Stimulated activated CD4-positive, alpha-beta T cell treated with anti-CD3 and anti-CD28 coated beads, TNF-alpha, amount 100 ng/mL, for 48 hours (primary cell): Measurements from ENCODE around the gene GRIFIN.

ENCODE experiments used
- DNase-seq, 3 donors: peaks; one replicate each; pipeline ENCODE4 v3.0.0-alpha.2; 2020; ENCODE audit warnings: low read depth in 3 of 3

The GRIFIN gene

GRCh38 chr7:2498708-2499107 is 22.5 kb upstream of the GRIFIN start:
- no peak for DNase-seq

GRCh38 chr7:2497500-2498336 is 21.5 kb upstream of the GRIFIN start:
- no peak for DNase-seq

DNA sequence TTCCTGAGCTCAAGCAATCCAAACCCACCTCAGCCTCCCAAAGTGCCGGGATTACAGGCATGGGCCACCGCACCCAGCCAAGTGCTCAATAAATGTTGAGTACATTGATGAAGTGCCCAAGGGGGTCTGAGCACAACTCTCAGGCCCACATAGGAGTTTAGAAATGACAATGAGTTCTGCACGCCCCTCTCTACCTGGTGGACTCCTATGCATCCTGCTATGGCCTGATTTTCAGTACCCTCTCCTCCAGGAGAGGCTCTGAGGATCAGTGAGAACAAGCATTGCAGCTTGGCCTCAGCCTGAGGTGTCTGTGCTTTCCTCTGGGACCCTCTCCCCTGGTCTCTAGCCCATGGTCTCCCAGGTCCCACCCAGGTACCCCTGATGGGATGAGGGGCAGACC is 20.9 kb upstream of the GRIFIN start:
- no peak for DNase-seq

DNA sequence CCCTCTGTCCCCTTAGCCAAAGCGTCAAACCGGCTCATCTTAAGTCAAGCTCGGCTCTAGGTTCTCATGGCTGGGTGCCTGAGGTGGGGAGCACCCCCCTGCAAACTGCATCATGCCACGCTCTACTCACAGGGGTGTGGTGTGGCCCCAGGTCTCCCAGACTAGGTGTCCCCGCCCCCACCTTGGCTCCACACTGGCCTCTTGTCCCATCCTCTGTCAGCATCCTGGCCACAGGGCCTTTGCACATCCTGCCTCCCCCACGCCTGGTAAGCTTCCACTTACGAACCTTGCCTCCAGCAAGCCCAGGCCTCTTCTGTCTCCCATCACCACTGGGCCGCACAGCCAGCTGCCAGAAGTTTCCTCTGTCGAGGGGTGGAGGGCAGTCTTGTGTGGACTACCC is 20.2 kb upstream of the GRIFIN start:
- no peak for DNase-seq

DNA sequence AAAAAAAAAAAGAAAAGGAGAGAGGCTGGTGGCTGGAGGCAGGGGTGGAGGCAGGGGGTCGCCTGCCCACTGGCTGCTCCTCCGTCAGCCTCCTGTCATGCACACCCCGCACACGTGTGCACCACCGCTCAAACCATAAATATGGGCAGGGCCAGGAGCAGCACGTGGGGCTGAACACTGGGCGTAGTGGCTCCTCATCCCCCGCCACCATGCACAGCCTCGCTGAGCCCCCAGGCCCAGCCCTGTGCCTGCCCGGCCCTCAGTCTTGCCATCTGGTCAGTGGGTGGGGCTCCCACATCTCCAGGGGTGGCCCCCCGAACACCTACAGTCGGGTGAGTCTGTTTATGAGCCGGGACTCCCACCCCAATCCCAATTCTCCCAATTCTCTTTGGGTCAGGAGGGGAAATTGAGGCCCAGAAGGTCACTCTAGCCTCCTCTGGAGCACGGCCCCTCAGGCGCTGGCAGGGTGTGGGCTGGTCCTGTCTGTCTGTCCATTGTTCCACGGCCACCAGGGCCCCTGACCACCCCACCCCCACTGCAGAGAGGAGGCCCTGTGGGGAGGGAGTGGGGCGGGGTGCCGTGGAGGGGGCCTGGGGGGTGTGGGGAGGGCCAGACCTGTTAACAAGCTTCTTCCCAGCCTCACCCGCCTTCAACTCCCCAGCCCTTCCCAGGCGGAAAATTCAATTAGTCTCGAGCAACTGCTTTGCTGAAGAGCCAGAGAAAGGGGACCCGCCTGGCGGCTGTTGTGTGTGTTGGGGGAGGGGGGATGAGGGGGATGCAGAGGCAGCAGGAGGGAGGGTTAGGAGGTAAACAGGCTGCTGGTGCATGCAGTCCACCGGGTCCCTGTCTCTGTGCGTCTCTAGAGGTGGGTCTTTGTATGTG is 19.5 kb upstream of the GRIFIN start:
- DNase-seq: no peak

- DNase-seq: no peak
These were observed 18.3 kb upstream of the GRIFIN start for GRCh38 chr7:2494191-2495130.

DNA sequence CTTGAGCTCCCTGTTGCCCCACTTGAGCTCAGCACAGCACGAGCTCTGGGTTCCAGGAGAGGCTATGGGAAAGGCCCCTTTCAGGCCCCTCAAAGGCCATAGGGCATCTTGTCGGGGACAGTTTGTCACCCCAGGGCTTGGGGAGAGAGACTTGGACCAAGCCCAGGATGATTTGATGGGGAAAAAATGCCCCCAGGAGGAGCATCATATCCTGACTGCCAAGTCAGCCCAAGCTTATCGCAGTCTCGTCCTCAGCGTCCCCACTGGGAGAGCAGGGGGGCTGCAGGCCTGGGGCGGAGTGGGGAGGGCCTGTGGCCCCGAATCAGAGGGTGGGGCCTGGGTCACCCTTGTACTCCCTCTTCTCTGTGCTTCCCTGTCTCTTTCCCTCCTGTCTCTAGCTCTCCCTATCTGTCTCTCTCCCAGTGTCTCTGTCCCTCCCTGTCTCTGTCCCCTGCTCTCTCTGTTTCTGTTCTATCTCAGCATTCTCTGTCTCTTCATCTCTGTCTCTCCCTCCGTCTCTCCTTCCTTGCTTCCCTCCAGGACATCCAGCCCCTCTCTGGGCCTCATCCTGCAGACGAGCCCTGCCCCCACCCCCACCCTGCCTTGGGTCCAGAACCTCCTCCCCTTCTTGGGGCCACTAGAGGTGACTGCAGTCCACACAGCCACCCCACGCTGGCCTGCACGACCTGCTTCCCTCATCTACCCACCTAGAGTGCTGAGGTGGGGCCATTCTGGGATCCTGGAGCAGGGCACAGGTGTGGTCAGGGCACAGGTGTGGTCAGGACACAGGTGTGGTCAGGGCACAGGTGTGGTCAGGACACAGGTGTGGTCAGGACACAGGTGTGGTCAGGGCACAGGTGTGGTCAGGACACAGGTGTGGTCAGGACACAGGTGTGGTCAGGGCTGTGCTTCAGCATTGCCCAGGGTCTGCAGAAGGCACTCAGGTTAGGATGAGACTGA is 17.3 kb upstream of the GRIFIN start:
- DNase-seq: no peak

- DNase-seq: no peak
These were observed 15.8 kb upstream of the GRIFIN start for GRCh38 chr7:2492038-2492437.

GRCh38 chr7:2490181-2490651 is 14.0 kb upstream of the GRIFIN start:
- no peak for DNase-seq

DNA sequence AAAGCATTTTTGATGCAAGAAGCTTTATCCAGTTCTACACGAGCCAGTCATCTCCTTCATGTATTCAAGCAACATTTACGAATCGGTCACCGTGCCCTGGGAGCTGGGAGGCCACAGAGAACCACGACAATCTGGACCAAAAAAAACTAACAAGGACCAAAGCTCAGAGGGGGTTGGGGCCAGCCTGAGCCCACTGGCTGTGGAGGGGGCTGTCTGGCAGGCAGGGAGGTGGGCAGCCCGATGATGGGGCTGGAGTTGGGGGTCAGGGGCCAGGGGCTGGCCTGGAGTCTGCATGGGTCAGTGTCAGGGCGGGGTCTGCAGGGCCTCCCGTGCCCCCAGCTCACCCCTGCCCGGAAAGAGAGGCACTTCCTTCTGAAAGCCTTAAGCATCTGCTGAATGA is 12.5 kb upstream of the GRIFIN start:
- no peak for DNase-seq

- DNase-seq: no peak
These were observed 12.1 kb upstream of the GRIFIN start for GRCh38 chr7:2488272-2488645.

DNA sequence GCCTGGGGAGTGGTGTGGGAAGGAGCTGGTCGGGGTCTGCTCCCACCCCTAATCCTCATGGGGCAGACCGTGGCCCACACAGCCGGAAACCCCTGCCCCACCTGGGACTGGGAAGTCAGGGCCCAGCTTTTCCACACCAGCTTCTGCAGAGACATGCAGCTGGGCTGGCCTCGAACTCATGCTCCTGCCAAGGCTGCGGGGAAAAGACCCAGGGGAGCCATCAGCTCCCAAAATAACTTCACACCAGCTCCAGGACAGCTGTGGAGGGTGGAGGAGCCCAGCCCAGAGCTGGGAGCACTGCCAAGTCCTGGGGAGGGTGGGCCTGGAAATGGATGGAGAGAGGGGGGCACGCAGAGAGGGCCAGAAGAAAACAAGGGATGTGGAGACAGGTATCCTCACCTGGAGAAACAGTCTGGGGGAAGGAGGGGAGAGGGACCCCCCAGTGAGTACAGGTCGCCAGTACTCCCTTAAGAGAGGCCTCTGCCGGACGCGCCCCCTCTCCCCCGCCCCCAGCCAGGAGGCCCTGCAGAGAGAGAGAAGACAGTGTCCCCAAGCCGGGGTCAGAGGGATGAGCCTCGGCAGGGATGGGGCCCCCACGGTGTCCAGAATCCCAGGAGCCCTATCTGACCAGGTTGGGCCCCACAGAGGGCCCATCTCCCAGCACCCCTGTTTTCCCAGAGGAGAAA is 11.5 kb upstream of the GRIFIN start:
- DNase-seq: no peak

DNA sequence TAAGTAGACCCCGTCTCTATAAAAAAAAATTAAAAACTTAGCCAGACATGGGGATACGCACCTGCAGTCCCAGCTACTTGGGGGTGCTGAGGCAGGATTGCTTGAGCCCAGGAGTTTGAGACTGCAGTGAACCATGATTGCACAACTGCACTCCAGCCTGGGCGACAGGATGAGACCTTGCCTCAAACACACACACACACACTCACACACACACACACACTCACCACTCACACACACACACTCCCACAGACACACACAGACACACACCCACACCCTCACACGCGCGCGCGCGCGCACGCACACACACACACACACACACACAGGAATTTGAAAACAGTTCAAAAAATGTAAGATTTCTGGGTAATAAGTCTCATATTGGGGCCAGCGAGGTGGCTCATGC is 8.7 kb upstream of the GRIFIN start:
- DNase-seq: no peak

GRCh38 chr7:2483494-2483893 is 7.3 kb upstream of the GRIFIN start:
- DNase-seq: no peak

GRCh38 chr7:2482725-2483451 is 6.7 kb upstream of the GRIFIN start:
- DNase-seq: no peak

- DNase-seq: no peak
These were observed 5.0 kb upstream of the GRIFIN start for GRCh38 chr7:2481195-2481594.

DNA sequence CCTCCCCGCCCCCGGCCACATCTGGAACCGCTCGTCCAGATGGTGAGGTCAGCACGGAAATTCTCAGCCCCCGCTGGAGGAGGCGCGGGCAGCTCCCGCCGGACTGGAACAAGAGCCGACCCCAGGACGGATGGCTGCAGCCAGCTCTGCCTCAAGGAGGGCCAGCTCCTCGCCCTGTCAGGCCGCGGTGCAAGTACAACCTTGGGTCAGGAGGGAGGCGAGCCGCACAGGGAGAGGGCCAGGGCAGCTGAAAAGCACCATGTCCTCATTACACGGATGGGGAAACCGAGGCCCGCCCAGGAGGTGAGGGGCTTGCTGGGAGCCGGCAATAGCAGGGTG is 3.8 kb upstream of the GRIFIN start:
- DNase-seq: no peak

DNA sequence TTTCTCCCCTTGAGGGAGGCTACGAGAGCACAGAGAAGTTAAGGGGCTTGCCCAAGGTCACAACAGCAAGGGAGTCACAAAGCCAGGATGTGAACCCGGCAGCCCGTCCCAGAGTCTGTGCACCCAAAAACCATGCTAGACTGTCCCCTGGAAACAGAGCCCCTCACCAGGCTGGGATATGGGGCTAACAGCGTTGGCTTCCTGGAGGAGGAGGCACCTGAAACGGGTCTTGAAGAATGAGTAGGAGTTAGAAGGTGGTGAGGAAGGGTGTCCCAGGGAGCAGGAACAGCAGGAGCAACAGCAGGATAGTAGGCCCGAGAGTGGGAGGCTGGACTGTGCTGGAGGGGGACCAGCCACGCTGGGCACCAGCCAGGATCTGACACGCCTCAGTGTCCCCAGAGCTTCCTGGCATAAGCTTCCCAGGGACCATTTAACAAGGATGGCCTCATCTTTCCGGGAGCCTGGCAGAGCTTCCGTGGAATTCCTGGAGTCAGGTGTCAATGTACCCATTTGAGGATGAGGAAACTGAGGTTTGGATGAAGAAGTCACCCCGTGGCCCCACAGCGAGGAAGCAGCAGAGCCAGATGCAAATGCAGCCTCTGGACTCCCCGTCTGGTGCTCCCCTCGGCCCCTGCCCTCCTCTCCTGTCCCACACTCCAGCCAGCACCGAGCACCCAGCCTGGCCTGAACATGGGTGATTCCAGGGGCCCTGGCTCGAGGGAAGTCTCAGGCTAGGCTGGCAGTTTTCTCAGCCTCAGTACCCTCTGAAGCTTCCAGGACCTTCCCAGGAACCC is 3.3 kb upstream of the GRIFIN start:
- DNase-seq: no peak

- DNase-seq: no peak
These were observed 2.6 kb upstream of the GRIFIN start for GRCh38 chr7:2478800-2479199.
